TTC549 (cell line): ENCODE data around the gene GALNT2.

ENCODE experiments used
- FAIRE-seq: peaks from 2 replicates; lab custom pipeline; 2012; peaks lifted over from hg19 to GRCh38; lab: Jason Lieb, UNC

Gene GALNT2

GRCh38 chr1:230072296-230072695, 5.3 kb downstream of the GALNT2 start:
- FAIRE-seq: no peak

DNA sequence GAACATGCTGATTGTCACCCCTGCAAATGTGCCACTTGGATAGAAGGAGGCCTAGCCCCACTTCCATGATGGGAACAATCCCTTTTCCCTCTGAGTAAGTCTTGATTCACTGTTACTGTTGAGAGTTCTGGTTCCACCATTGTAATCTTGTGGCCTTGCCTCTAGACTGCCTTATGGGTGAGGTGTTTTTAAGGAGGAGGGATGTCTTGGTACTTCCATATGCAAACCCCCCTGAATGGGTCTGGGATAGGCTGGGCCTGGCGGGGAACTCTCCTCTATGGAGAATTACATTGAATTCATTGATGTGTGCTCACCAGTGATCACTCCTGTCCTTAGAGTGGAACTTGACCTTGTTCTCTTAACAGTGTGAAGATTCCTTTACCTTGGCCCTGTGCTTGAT, 5.8 kb downstream of the GALNT2 start:
- FAIRE-seq: no peak

GRCh38 chr1:230073371-230074035, 6.5 kb downstream of the GALNT2 start:
- FAIRE-seq: no peak

GRCh38 chr1:230074270-230074669, 7.2 kb downstream of the GALNT2 start:
- FAIRE-seq: no peak

DNA sequence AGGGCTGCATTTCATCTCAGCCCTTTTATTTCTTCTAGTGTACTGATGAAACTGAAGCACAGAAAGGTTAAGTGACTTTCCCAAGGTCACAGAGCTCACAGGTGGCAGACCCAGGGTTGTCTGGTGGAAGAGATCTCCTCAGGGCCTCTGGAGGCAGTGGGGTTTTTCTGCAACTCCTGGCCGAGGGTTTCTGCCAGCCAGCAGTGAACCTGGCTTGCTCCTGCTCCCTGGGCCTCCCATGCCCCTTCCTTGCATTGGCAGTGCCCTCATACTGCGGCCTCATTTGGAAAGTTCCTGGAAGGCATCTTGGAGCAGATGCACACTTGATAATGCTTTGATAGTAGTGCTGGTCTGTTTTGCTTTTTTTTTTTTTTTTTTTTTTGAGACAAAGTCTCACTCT, 7.7 kb downstream of the GALNT2 start:
- FAIRE-seq: no peak

GRCh38 chr1:230076121-230076520, 9.1 kb downstream of the GALNT2 start:
- FAIRE-seq: no peak

GRCh38 chr1:230077011-230077410, 10.0 kb downstream of the GALNT2 start:
- FAIRE-seq: no peak

DNA sequence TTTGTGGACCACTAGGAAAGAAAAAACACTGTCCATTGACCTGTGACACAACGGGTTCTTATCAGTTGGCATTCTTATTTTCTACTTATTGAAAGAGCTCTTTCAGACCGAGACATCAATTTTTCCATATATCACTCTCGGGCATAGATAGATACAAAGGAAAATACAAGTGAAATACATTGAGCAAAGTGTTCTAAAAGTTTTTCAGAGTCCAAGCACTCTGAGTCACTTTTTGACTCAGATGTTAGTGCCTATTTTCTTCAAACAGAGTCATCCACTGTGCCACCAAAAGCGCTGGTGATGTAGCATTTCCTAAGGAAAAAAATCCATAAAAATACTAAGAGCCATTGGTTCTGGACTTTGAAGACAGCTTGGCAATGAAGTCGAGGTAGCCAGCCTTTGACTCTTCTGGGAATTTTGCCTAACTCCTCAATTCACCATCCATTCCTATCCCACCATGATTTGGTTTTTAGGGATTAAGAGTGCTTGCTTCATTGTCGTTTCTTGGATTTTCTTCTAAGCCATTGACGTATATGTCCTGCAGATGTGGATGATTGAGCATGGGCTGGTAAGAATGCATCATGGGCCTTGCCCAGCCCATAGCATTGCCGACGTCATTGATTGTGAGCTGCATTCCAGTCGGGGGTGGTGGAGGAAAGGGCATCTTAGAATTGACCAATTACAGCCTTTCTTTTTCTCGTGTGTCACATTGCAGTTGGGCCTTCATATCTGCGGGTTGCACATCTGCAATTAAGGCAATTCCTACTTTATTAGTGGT, 10.6 kb downstream of the GALNT2 start:
- FAIRE-seq: no peak

- FAIRE-seq: no peak
These were observed 12.4 kb downstream of the GALNT2 start for GRCh38 chr1:230079199-230080024.

DNA sequence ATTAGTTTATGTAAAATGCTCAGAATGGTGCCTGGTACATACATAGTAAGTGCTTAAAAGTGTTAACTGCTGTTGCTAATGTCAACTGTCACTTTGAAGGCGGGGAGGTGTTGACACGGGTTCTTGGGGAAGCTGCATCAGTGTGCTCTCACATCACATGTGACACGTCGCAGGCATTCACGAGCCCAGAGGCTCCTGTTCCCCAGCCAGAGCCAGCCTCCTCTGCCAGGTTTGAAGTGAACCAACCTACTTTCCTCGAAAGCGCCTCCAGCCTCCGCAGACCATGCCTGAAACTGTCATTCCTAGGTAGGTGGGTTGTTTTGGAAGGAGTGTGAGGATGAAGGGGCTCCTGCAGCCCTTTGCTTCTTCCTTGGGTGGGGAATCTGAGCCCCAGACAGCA, 13.8 kb downstream of the GALNT2 start:
- no peak for FAIRE-seq

DNA sequence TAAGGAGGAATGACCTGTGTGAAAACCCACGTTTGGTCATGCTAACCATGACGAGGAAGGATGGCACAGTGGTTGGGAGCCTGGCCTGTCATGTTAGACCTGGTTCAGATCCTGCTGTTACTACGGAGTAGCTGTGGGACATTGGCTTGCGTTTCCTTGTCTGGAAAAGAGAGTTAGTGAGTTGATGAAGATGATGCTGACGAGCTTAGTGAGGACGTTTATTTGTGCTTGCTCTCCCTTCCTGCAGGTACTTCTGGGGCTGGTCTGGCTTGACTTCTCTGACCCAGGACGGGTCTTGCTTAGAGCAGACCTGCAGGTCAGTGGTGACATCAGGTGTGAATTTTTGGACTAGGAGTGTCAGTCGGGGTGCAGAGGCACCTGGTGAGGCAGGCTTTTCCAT, 14.7 kb downstream of the GALNT2 start:
- FAIRE-seq: no peak

DNA sequence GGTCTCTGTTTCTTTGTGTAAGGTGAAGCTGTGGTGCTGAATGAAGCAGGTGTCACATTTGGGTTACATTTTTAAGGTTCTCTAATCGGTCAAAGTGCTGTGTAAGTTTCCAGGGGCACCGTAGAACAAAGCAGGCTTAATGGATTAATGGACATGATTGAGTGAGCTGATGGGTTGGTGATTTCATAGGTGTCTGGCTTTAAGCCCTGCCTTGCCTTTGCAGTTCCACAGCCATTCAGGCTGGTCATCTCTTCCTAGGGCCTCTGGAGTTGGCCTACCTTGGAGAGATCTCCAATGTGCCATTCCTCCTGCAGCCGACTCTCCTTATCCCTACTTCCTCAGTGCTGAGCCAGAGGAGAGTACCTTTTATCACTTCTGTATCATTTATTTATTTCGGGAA, 15.2 kb downstream of the GALNT2 start:
- FAIRE-seq: no peak

GRCh38 chr1:230083053-230083452, 16.0 kb downstream of the GALNT2 start:
- FAIRE-seq: no peak

GRCh38 chr1:230083746-230084407, 16.8 kb downstream of the GALNT2 start:
- no peak for FAIRE-seq

GRCh38 chr1:230084408-230085177, 17.6 kb downstream of the GALNT2 start:
- FAIRE-seq: no peak

- no peak for FAIRE-seq
These were observed 18.1 kb downstream of the GALNT2 start for GRCh38 chr1:230085178-230085515.

GRCh38 chr1:230086151-230086550, 19.1 kb downstream of the GALNT2 start:
- no peak for FAIRE-seq

GRCh38 chr1:230087028-230087716, 20.1 kb downstream of the GALNT2 start:
- no peak for FAIRE-seq

DNA sequence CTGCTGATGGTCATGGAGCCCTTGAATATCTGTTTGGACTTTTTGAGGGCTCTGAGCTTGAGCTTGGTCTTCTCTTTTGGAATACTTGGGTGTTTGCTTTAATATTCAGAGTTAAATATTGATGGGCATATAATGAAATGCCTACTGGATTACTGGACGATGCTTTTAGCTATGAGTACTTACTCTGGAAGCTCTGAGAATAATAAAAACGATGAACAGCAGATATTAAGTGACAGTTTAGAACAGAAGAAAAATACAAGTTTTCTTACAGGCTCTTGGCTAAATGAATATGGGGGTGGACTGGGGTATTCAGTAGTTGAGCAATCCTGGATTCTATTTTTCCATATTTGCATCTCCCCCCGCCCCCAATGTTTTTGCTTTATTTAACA, 20.7 kb downstream of the GALNT2 start:
- no peak for FAIRE-seq

DNA sequence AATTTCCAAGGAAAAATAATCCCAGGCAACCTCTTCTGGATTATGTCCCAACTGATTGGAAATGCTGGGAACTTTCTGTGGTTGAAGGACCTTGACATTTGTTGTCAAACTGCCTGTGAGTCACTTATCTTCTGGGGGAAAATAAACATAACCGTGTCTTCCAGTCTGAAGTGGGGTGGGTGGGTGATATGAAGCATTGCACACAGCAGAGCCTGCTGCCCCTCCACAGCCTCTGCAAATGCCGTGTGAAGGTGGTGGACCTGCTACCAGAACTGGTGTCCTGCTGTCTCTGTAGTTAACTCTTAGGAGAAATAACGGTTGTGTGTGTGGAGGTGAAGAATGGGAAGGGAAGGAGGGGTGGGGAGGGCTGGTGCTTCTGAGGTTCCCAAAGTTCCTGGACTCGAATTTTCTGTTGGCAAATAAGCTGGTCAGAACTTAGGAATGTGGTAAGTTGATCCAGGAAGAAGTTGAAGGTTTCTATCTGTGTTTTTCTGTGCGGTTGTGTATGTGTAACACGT, 23.2 kb downstream of the GALNT2 start:
- FAIRE-seq: no peak
